Activated CD8-positive, alpha-beta memory T cell treated with anti-CD3 and anti-CD28 coated beads, Interleukin-2, amount 50 U/mL, for 24 hours (primary cell): ENCODE measurements around the gene IL11.
A peak's percentile ranks its signal among the peaks of the same experiment; 100 is the strongest.

Experiments used
- DNase-seq: peaks from one replicate; pipeline ENCODE4 v3.0.0-alpha.2; 2020; ENCODE audit errors: extremely low read depth

IL11 gene

DNA sequence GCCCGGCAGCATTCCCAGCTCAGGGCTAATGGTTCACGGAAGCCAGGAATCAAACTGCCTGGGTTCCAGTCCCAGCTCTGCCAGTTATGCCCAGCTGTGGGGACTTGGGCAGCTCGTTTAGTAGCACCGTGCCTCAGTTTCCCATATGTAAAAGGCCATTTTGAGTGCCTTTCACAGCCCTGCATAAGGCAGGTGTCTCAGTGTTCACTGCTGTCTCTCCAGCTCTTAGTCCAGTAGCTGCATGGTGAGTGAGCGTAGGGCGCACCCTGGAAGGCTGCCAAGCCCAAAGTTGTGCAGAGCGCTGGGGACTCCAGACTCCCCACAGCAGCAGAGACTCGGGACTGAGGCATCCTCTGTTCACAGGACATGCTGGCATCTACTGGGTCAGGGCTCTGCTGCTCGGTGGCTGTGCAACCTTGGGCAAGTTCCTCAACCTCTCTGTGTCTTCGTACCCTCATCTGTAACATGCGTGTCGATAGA, 21.0 kb upstream of the IL11 start:
- DNase-seq: no peak

DNA sequence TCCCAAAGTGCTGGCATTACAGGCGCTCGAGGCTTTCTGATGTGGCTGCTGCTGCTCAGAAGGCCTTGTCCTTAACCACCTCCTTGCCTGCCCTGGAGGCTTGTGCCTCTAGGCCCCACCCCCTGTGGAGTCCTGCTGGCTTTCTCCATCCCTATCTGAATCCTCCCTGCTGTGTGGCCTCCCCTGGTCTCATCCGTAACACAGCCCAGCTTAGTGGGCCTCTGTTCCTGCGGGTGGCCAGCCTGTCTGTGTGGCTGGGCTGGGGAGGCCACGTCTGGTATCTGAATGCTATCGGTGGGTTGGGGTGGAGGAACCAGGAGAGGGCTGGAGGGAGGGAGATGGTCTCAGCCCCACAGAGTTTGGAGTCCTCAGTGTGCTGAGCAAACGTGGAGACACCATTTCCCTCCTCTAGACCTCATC, 20.2 kb upstream of the IL11 start:
- no peak for DNase-seq

GRCh38 chr19:55389386-55390317, 19.4 kb upstream of the IL11 start:
- no peak for DNase-seq

- no peak for DNase-seq
Measured at GRCh38 chr19:55387736-55388497, 17.7 kb upstream of the IL11 start.

GRCh38 chr19:55386493-55386971, 16.3 kb upstream of the IL11 start:
- DNase-seq: no peak

DNA sequence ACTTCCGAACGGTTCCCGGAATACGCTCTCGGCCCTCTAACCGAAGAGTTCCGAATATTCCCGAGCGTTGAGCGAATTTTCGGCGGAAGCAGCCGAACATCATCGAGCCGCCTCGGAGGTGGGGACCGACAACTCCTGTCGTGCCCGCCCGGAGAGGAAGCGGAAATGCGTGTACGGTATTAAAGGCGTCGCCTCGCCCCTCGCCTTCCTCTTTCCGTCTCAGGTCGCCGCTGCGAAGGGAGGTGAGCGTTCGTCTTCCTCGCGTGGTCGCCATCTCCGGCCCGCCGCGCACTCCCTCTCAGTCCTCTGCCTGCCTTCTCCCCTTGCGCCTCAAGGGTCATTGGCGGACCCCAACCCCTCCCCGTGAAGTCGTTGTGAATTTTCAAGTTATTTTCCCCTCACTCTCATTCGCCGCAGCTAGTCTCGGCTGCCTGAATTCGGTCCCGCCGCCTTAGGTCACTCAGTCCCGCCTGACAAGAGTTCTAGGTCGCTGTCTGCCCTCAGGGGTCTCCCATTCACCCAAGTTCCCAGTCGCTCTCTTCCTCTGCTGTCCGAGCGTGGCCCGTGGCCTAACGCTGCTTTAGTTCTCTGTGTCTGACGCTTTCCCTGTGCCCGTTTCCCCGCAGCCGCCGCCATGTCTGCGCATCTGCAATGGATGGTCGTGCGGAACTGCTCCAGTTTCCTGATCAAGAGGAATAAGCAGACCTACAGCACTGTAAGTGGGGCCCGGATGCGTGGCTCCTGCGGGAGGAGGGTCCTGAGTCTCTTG, 15.6 kb upstream of the IL11 start, which contains the start of gene RPL28:
Gene RPL28 (plus strand): TSS at position 209 of the 769 bp plus-strand sequence. CDS start 426 bp downstream, at position 635.
- peak; percentile 96 for DNase-seq

DNA sequence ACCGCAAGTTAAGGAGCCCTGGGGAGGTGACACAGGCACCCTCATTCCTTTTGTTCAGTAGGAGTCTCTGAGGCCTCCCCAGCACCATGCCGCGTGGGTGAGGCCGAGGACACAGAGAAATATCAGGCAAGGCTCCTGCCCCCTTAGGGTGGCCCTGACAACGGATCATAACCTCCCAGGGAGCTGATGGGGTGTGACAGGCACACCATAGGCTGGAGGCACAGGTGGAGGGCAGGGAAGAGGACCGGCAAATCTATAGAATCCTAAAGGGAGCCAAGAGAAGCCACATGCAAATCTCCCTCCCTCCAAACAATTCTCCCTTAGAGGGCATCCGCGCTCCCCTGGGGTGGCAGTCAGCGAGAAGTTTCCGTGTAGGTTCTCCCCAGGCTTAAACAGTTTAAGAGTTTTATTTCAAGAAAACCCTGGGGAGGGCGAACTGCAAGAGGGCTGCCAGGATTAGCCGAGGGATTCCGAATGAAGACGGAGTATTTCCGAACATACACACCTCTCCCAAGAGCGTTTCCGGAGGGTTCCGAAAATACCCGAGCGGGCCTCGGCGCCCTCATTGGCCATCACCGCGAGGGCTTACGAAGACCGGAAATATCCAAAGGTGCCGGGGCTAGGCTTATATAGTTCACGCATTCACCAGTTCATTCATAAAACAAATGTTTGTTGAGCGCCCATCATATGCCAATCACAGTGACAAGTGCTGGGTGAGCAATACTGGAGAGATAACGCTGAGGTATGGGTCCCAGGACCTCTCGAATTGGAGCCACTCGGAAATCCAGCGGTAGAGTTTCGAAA, 14.9 kb upstream of the IL11 start:
- DNase-seq: peak; percentile 89

DNA sequence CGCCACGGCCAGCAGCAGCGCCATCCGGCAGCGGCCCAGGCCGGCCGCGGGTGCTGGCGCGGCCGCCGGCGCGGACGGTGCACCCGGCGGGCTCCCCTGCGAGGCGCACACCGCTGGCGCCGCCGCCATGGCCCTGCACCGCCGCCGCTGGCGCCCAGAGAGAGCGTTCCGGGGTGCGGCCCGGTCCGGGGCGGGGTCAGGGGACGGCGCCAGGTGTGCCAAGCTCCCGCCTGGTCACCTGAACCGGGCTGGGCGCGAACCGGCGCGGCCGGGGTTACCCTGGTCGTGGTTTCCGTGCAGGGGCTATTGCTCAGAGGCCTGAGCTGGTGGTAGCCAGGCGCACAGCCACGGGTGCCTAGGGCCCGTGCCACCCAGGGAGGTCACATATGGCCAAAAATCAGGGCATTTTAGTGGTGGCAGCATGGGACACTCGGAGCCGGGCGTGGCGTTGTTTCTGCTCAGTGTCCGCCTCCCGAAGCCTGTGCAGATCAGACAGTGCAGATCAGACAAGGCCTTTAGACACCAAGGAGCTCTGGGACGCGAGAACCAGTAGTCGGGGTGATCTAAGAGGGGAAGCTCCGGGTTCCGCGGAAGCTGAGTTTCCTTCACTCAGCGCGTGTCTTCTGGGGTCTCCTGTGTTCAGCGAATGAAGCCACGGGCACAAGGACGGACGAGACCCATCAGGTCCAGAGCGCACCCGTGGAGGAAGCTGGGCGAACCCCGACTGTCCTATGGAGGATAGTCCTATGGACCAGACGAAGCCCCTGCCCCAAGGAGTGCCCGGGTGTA, 14.1 kb upstream of the IL11 start, which contains the start of gene TMEM238:
Gene TMEM238 (minus strand): TSS at position 162 of the 789 bp plus-strand sequence. CDS start 33 bp downstream, at position 129.
- DNase-seq: no peak

DNA sequence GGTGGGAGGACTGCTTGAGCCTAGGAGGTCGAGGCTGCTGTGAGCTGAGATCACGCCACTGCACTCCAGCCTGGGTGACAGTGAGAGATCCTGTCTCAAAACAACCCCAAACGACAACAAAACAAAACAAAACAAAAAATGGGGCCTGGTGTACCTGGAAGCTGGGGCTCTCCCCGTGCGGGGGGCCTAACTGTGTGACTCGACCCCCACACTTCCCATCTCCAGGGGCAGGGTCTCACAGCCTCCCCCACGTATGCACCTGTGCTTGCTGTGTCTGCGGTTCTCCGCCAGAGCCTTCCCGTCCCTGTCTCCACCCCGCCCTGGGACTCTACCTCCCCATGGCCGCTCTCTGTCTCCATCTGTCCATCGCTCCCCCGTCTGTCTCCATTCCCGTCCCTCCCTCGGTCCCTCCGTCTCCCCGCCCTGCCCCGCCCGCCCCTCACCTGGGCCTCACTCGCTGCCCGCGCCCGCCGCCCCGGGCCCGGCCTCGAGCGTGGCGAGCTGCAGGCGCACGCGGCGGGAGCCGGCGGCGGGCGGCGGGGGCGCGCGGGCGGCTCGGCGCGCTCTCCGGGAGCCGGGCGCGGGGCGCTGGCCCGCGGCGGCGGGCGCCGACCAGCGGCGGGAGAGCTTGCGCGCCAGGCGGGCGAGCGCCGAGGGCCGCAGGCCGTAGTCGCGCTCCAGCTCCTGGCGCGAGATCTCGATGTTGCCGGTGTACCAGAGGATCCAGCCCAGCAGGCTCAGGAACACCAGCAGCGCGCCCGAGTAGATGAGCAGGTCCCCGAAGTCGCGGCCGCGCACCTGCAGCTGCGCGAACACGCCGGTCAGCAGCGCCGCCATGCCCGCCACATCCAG, 13.2 kb upstream of the IL11 start:
- DNase-seq: no peak

DNA sequence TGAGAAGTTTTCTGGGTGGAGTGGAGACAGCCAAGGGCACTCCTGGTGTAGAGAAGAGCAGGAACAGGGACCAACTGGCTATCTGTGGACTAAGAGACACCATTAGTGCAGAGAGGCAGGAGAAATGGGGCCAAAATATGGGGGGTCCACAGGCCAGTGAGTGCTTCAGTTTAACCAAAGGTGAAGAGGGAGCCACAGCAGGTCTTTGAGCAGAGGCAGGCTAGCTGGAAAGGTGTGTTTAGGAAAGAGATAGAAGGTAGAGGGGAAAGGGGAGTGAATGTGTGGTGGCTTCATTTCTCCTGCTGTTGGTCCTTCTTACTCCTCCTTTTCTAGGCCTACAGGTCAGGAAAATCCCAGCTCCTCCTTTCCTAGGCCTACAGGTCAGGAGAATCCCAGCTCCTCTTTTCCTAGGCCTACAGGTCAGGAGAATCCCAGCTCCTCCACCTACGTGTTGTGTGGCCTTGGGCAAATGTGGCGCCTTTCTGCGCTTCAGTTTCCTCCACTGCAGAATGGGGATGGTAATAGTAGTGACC, 12.3 kb upstream of the IL11 start:
- no peak for DNase-seq

DNA sequence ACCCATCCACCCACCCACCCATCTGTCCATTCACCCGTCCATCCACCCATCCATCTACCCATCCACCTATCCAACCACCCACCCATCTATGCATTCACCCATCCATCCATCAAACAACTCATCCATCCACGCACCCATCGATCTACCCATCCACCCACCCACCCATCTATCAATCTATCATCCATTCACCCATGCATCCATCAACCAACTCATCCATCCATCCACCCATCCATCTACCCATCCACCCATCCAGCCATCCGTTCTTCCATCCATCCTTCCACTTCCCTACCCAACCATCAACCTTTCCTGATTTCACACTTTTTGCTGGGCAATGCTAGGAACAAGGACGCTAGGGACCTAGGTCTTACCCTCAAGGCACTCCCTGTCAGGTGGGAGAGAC, 11.8 kb upstream of the IL11 start:
- DNase-seq: no peak

GRCh38 chr19:55379174-55379573, 8.9 kb upstream of the IL11 start:
- DNase-seq: no peak

DNA sequence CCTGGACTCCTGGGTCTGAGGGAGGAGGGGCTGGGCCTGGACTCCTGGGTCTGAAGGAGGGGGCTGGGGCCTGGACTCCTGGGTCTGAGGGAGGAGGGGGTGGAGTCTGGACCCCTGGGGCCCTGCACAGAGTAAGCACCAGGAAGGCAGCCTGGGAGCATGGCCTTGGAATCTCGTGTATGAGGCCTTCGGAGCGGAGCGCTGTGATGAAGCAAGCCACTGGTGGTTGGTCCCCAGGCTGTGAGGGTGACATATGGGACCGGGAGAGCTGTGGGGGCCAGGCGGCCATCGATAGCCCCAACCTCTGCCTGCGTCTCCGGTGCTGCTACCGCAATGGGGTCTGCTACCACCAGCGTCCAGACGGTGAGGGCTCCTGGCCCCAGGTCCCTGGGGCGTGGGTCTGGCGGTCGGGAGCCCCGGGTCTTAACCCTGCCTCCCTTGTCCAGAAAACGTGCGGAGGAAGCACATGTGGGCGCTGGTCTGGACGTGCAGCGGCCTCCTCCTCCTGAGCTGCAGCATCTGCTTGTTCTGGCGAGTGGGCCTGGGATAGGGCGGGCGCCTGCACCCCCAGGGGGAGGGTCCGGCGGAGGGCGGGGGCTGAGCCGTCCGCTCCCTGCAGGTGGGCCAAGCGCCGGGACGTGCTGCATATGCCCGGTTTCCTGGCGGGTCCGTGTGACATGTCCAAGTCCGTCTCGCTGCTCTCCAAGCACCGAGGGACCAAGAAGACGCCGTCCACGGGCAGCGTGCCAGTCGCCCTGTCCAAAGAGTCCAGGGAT, 7.3 kb upstream of the IL11 start:
- no peak for DNase-seq

DNA sequence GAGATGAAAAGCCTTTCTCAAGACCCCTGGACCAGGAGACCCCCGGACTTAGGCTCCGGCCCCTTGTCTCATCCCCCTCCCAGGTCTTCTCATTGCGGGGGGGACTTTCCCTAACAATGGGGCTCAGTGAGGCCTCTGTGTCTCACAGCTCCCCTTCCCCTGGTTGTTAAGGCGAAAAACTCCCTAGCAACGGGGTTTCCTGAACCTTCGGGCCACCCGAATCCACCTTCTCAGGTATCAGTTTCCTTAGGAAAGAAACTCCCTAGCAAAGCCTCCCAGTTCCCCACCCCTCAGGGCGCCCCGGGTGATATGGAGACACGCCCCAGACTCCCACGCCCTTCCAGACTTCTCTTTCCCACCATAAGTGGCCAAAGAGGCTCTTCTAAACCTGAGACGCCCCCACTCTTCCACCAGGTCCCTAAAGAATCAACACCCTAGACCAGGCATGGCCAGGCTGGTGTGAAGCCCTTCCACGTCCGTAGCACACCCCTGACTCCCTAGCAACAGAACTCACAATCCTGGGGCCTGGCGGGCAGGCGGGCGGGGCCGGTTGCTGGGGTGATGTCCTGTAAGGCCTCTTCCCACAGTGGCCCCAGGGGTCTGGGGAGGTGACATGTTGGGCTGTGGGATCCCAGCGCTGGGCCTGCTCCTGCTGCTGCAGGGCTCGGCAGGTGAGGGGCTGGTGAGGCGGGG, 6.1 kb upstream of the IL11 start, which contains the start of gene TMEM190:
Gene TMEM190 (plus strand): TSS at position 586 of the 693 bp plus-strand sequence. CDS start 28 bp downstream, at position 614.
- no peak for DNase-seq

DNA sequence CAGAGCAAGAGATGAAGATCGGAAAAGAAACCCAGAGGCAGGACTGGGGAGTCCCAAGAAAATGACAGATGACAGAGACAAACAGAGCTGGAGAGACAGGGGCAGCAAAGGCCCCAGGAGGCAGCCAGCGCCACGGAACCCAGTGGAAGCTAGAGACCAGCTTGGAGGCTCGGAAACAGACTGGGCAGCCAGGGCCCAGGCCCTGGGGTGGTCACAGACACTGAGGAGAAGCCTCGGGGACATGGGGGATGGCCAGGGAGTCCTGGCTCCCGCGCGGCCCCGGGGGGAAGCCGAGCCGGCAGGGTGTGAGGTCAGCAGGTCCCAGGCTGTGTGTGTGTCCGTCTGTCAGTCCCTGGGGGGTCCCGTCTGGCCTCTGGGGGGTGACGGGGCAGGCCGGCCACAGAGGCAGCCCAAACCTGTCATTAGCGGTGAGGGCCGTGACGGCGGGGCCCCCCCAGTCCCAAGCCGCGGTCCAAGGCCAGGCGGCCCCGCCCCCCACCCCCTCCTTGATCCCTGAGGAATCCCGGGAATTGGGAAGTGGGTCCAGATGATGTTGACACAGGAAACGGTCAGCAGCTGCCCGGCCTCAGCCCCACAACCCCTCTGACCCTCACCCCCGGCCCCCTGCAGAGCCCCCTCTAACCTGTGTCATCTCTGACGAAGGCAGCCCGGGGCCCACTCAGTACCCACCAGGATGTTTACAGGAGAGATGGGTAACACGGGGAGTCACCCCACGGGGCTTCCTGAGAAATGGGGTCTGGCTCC, 3.9 kb upstream of the IL11 start:
- no peak for DNase-seq

DNA sequence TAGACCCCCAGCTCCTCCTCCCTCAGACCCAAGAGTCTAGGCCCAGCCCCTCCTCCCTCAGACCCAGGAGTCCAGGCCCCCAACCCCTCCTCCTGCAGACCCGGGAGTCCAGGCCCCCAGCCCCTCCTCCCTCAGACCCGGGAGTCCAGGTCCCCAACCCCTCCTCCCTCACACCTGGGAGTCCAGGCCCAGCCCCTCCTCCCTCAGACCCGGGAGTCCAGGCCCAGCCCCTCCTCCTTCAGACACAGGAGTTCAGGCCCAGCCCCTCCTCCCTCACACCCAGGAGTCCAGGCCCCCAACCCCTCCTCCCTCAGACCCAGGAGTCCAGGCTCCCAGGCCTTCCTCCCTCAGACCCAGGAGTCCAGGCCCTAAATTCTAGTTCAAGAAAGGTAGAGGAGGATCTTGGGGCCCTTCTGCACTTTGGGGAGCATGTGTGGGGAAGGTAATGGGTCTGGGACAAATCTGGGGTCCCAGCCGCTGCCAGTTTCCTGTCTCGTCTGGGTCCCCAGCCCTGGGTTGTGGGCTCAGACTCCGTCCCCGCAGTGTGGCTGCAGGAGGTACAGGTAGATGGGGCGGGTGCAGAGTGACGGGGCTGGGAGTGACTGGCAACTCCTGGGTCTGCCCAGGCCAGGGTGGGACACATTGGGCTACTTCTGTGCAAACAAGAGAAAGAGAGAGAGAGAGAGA, 3.2 kb upstream of the IL11 start:
- no peak for DNase-seq
